ENCODE data around the gene KRT40.
A peak's percentile ranks its signal among the peaks of the same experiment; 100 is the strongest.

Gene KRT40

GRCh38 chr17:40996829-40997228 lies 12.7 kb upstream of the KRT40 start:
- DNase-seq: no peak

GRCh38 chr17:40995116-40995515 lies 11.0 kb upstream of the KRT40 start:
- no peak for DNase-seq

- peak; percentile 68 for DNase-seq
Observed at GRCh38 chr17:40993839-40994238, 9.7 kb upstream of the KRT40 start, which contains the start of gene KRTAP3-3. Gene KRTAP3-3 (minus strand): TSS chr17:40994164. CDS start chr17:40994097, 67 bp downstream.

- no peak for DNase-seq
Observed at GRCh38 chr17:40993084-40993483, 9.0 kb upstream of the KRT40 start.

GRCh38 chr17:40992666-40993065 lies 8.5 kb upstream of the KRT40 start:
- no peak for DNase-seq

GRCh38 chr17:40986920-40987319 lies 2.8 kb upstream of the KRT40 start:
- no peak for DNase-seq

- no peak for DNase-seq
Observed at GRCh38 chr17:40981115-40981514, 3.0 kb downstream of the KRT40 start.

GRCh38 chr17:40980596-40980995 lies 3.5 kb downstream of the KRT40 start:
- DNase-seq: peak; percentile 22

- DNase-seq: no peak
Observed at GRCh38 chr17:40980117-40980516, 4.0 kb downstream of the KRT40 start.

GRCh38 chr17:40978575-40979151 lies 5.5 kb downstream of the KRT40 start:
- no peak for DNase-seq

- DNase-seq: no peak
Observed at GRCh38 chr17:40975516-40975915, 8.6 kb downstream of the KRT40 start.

- no peak for DNase-seq
Observed at GRCh38 chr17:40974366-40974765, 9.8 kb downstream of the KRT40 start.

- DNase-seq: no peak
Observed at GRCh38 chr17:40967582-40967981, 16.5 kb downstream of the KRT40 start.

GRCh38 chr17:40966848-40967247 lies 17.3 kb downstream of the KRT40 start, which contains the start of gene KRT39:
Gene KRT39 (minus strand): TSS chr17:40966948. CDS start chr17:40966856, 92 bp downstream.
- no peak for DNase-seq

- peak; percentile 3 for DNase-seq
Observed at GRCh38 chr17:40963838-40964237, 20.3 kb downstream of the KRT40 start.

- DNase-seq: no peak
Observed at GRCh38 chr17:40962059-40962561, 22.0 kb downstream of the KRT40 start.

- DNase-seq: no peak
Observed at GRCh38 chr17:40961591-40961990, 22.5 kb downstream of the KRT40 start.

- no peak for DNase-seq
Observed at GRCh38 chr17:40960144-40960543, 24.0 kb downstream of the KRT40 start.

GRCh38 chr17:40958086-40958953 lies 25.8 kb downstream of the KRT40 start:
- no peak for DNase-seq

- no peak for DNase-seq
Observed at GRCh38 chr17:40956401-40957254, 27.5 kb downstream of the KRT40 start.

GRCh38 chr17:40953881-40954280 lies 30.2 kb downstream of the KRT40 start:
- DNase-seq: no peak

GRCh38 chr17:40952661-40953060 lies 31.5 kb downstream of the KRT40 start:
- DNase-seq: no peak

GRCh38 chr17:40952154-40952553 lies 32.0 kb downstream of the KRT40 start:
- DNase-seq: no peak
